GM12891 (cell line): ENCODE results near the gene LCK.

ENCODE experiments used
- DNase-seq: peaks from one replicate; pipeline ENCODE4 v3.0.0; 2011; ENCODE audit warnings: low spot score; ENCODE audit not compliant: insufficient read length
- FAIRE-seq: peaks from 2 replicates; lab custom pipeline; 2011; peaks lifted over from hg19 to GRCh38; lab: Jason Lieb, UNC
- PAX5 ChIP-seq: IDR thresholded peaks from 2 replicates; pipeline ENCODE4 v1.6.1; 2011; ENCODE audit warnings: low read length, moderate library complexity, mild to moderate bottlenecking; ENCODE audit not compliant: insufficient read depth, severe bottlenecking
- POLR2A ChIP-seq: IDR thresholded peaks from 2 replicates; pipeline ENCODE4 v1.6.1; 2011; ENCODE audit warnings: low read depth, low read length, control low read depth
- POLR2AphosphoS5 ChIP-seq: IDR thresholded peaks from 2 replicates; pipeline ENCODE4 v1.6.1; 2011; ENCODE audit warnings: low read depth, low read length, control low read depth
- POU2F2 ChIP-seq: IDR thresholded peaks from 2 replicates; pipeline ENCODE4 v1.6.1; 2011; ENCODE audit warnings: low read depth, mild to moderate bottlenecking, control low read depth, low read length, moderate library complexity
- SPI1 ChIP-seq: IDR thresholded peaks from 2 replicates; pipeline ENCODE4 v1.6.1; 2011; ENCODE audit warnings: low read depth, low read length, control low read depth
- TAF1 ChIP-seq: IDR thresholded peaks from 2 replicates; pipeline ENCODE4 v1.6.1; 2011; ENCODE audit warnings: low read depth, low read length, control low read depth

Gene LCK

GRCh38 chr1:32311709-32312393 is 60.8 kb downstream of the LCK start:
- TF ChIP-seq POLR2A (no peak), SPI1 (no peak), POLR2AphosphoS5 (no peak), TAF1 (no peak), PAX5 (no peak), POU2F2 (no peak)
- FAIRE-seq (no peak), DNase-seq (no peak)

- TF ChIP-seq POLR2AphosphoS5, result no peak
- TF ChIP-seq PAX5, result no peak
- peak; percentile 65 for TF ChIP-seq SPI1
- TF ChIP-seq POLR2A, result no peak
- TF ChIP-seq POU2F2, result no peak
- no peak for TF ChIP-seq TAF1
- DNase-seq (no peak), FAIRE-seq (no peak)
Observed at GRCh38 chr1:32316903-32317277, 65.8 kb downstream of the LCK start.

GRCh38 chr1:32318127-32318869 is 67.2 kb downstream of the LCK start:
- FAIRE-seq (no peak), DNase-seq (no peak)
- TF ChIP-seq SPI1 (no peak), PAX5 (no peak), TAF1 (no peak), POLR2AphosphoS5 (no peak), POLR2A (no peak), POU2F2 (no peak)

- DNase-seq, result no peak
- FAIRE-seq, result peak; percentile 66
- TF ChIP-seq SPI1, result peak; percentile 16; the same call in 1 of the 2 replicates
- no peak for TF ChIP-seq PAX5
Observed at GRCh38 chr1:32321712-32322291, 70.7 kb downstream of the LCK start.

- TF ChIP-seq TAF1 (no peak), POLR2A (no peak)
- no peak for DNase-seq
- FAIRE-seq, result no peak
Observed at GRCh38 chr1:32327204-32327603, 76.1 kb downstream of the LCK start.

GRCh38 chr1:32329931-32330466 is 78.9 kb downstream of the LCK start:
- no peak for TF ChIP-seq POU2F2
- no peak for TF ChIP-seq POLR2AphosphoS5
- no peak for TF ChIP-seq PAX5
- no peak for TF ChIP-seq SPI1
- no peak for TF ChIP-seq TAF1
- no peak for TF ChIP-seq POLR2A
- no peak for FAIRE-seq
- DNase-seq, result no peak

- FAIRE-seq (no peak), DNase-seq (no peak)
- TF ChIP-seq POLR2A (no peak), POLR2AphosphoS5 (no peak)
Observed at GRCh38 chr1:32330558-32331151, 79.6 kb downstream of the LCK start.

- DNase-seq (no peak), FAIRE-seq (no peak)
- TF ChIP-seq POU2F2 (no peak), POLR2AphosphoS5 (peak; percentile 54; the same call in 1 of the 2 replicates)
Observed at GRCh38 chr1:32331549-32331948, 80.5 kb downstream of the LCK start.

GRCh38 chr1:32332290-32333079 is 81.4 kb downstream of the LCK start:
- TF ChIP-seq PAX5, result no peak
- TF ChIP-seq SPI1, result no peak
- no peak for TF ChIP-seq TAF1
- TF ChIP-seq POU2F2, result no peak
- peak; percentile 19; the same call in 1 of the 2 replicates for TF ChIP-seq POLR2A
- peak; percentile 27; the same call in 1 of the 2 replicates for TF ChIP-seq POLR2AphosphoS5
- DNase-seq, result no peak
- FAIRE-seq, result no peak
